HepG2 (cell line): ENCODE results near the gene RAB8A. TPM values are rescaled to one million over a fixed set of nuclear protein-coding genes. Genes with fewer than 3 reads are reported as not detected.

Experiments
- ATF7 ChIP-seq, 2 experiments: fragments of 450-650 bp in 1 of 2; sonication (generic) in 1 of 2; formaldehyde crosslinking in 1 of 2; IDR thresholded peaks; 2 replicates each; pipeline versions ENCODE4 v1.4.0 to v1.6.1; 2016 to 2020; ENCODE audit warnings: antibody characterized with exemption in 1 of 2, mild to moderate bottlenecking in 1 of 2, missing genetic modification reagents in 1 of 2
- GZF1 ChIP-seq: sonication (generic); formaldehyde crosslinking; IDR thresholded peaks from 2 replicates; pipeline ENCODE4 v1.5.1; 2020; ENCODE audit warnings: mild to moderate bottlenecking, missing genetic modification reagents
- IKZF4 ChIP-seq: sonication (generic); formaldehyde crosslinking; IDR thresholded peaks from 2 replicates; pipeline ENCODE4 v1.5.1; 2020; ENCODE audit warnings: borderline replicate concordance, mild to moderate bottlenecking, low read depth, missing genetic modification reagents; ENCODE audit errors: not compliant biosample characterization
- JARID2 ChIP-seq: sonication (generic); formaldehyde crosslinking; IDR thresholded peaks from 2 replicates; pipeline ENCODE4 v1.8.1; 2023; ENCODE audit warnings: missing genetic modification reagents, inconsistent platforms; ENCODE audit not compliant: insufficient replicate concordance
- MIXL1 ChIP-seq: IDR thresholded peaks from 2 replicates; pipeline ENCODE4 v1.6.1; 2016
- ONECUT2 ChIP-seq: sonication (generic); formaldehyde crosslinking; IDR thresholded peaks from 2 replicates; pipeline ENCODE4 v1.4.0; 2020; ENCODE audit warnings: missing genetic modification reagents
- SSRP1 ChIP-seq: IDR thresholded peaks from 2 replicates; pipeline ENCODE4 v1.6.1; 2016; ENCODE audit warnings: control low read depth
- ZNF20 ChIP-seq: sonication (generic); formaldehyde crosslinking; IDR thresholded peaks from 2 replicates; pipeline ENCODE4 v1.4.0; 2020; ENCODE audit warnings: mild to moderate bottlenecking, moderate library complexity, missing genetic modification reagents
- ZNF350 ChIP-seq: sonication (generic); formaldehyde crosslinking; IDR thresholded peaks from 2 replicates; pipeline ENCODE4 v1.4.0; 2020; ENCODE audit warnings: mild to moderate bottlenecking, low read depth, missing genetic modification reagents, borderline replicate concordance
- ZNF589 ChIP-seq: sonication (generic); formaldehyde crosslinking; conservative IDR thresholded peaks from 2 replicates; pipeline ENCODE4 v1.8.0; 2022; ENCODE audit warnings: mild to moderate bottlenecking, moderate library complexity, missing genetic modification reagents
- ZNF607 ChIP-seq: sonication (generic); formaldehyde crosslinking; IDR thresholded peaks from 2 replicates; pipeline ENCODE4 v1.5.1; 2020; ENCODE audit warnings: missing genetic modification reagents, mild to moderate bottlenecking, borderline replicate concordance
- ZNF615 ChIP-seq: sonication (generic); formaldehyde crosslinking; IDR thresholded peaks from 2 replicates; pipeline ENCODE4 v1.5.0; 2020; ENCODE audit warnings: mild to moderate bottlenecking, missing genetic modification reagents, borderline replicate concordance
- ZNF619 ChIP-seq: sonication (generic); formaldehyde crosslinking; IDR thresholded peaks from 2 replicates; pipeline ENCODE4 v1.4.0; 2020; ENCODE audit warnings: mild to moderate bottlenecking, missing genetic modification reagents
- ZNF790 ChIP-seq: sonication (generic); formaldehyde crosslinking; IDR thresholded peaks from 2 replicates; pipeline ENCODE4 v1.8.0; 2022; ENCODE audit warnings: missing genetic modification reagents, mild to moderate bottlenecking, borderline replicate concordance
- polyA plus RNA-seq, 8 experiments: library from polyadenylated mRNA; depleted of rRNA in 3 of 8; stranded (reverse) in 7 of 8; unstranded in 1 of 8; fragments of >200 nt; fragmentation: Illumina TruSeq in 4 of 8; extraction: Trizol in 4 of 8; gene quantifications; 2 replicates each; pipeline versions ENCODE4 v1.2.1 to v1.2.3, GENCODE V29; 2011 to 2016; ENCODE audit warnings: low read depth in 4 of 8, missing spikeins in 1 of 8, mixed read lengths in 1 of 8; ENCODE audit not compliant: insufficient read depth in 1 of 8
- total RNA-seq, 5 experiments: library from RNA; depleted of rRNA; stranded (reverse); fragments of >200 nt; fragmentation: Illumina TruSeq; extraction: Trizol; gene quantifications; 2 replicates each; pipeline ENCODE4 v1.2.3, GENCODE V29; 2016; ENCODE audit warnings: low read depth in 1 of 5
- TF ChIP-seq, protein P1 (sequence below): sonication (generic); formaldehyde crosslinking; IDR thresholded peaks from 2 replicates; pipeline ENCODE4 v1.4.0; 2020; ENCODE audit warnings: mild to moderate bottlenecking, missing genetic modification reagents
- TF ChIP-seq, protein P2 (sequence below): sonication (generic); formaldehyde crosslinking; IDR thresholded peaks from 2 replicates; pipeline ENCODE4 v1.5.1; 2020; ENCODE audit warnings: missing genetic modification reagents, mild to moderate bottlenecking, borderline replicate concordance
- TF ChIP-seq, protein P3 (sequence below): sonication (generic); formaldehyde crosslinking; IDR thresholded peaks from 2 replicates; pipeline ENCODE4 v1.4.0; 2020; ENCODE audit warnings: missing genetic modification reagents, mild to moderate bottlenecking, borderline replicate concordance

The RAB8A gene
- total and polyA plus RNA-seq, 2 of the 13 experiments (the other 11 are each of a cell fraction or from before 2014, with no cell fraction given): 36.7 to 45.0 TPM

DNA sequence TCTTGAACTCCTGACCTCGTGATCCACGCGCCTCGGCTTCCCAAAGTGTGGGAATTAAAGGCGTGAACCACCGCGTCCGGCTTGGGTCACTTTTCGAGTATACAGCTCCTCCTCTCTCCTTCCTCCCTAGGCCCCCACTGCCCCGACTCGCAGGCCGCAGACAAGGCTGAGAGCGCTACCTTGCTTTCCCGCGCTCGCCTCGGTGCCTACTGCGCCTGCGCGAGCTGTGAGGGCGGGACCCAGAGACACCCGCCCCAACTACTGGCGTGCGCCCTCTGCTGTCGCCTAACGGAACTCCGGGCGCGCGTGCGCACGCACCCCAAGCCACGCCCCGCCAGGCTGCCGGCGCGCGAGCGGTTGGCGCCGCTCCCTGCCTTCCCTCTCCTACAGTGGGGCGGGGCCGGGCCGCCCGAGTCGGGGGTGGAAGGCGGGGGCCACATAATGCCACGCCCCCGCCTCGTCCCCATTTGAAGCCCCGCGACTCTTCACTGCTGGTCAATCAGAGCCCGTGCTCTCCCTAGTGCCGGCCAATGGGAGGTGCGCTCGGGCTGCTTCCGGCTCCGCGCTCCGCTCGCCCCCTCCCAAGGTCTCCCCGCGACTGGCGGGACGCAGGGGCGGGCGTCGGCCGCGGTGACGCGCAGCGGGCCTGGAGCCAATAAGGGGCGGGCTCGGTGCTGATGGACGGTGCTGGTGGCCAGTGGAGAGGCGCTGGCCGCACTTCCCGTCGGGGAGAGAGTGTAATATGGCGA lies at the start of gene RAB8A (continued):
- TF ChIP-seq ZNF20 (CRISPR knock-in tag) (no peak), ATF7 (IDR thresholded peaks at IDR 0.05) (no peak), ATF7 (CRISPR knock-in tag; IDR thresholded peaks at IDR 0.05) (no peak), GZF1 (CRISPR knock-in tag) (0 out of 2 replicates have a peak, but pooled peaks have one; percentile 43), ZNF619 (CRISPR knock-in tag) (no peak; the same call in 1 of the 2 replicates), MIXL1 (CRISPR knock-in tag) (no peak; the same call in 1 of the 2 replicates), ZNF607 (CRISPR knock-in tag) (peak; percentile 74; the same call in 1 of the 2 replicates), SSRP1 (no peak), JARID2 (CRISPR knock-in tag) (no peak), IKZF4 (CRISPR knock-in tag) (no peak), ZNF790 (peak; percentile 11; the same call in 1 of the 2 replicates), ONECUT2 (CRISPR knock-in tag) (no peak), ZNF615 (CRISPR knock-in tag) (no peak), ZNF589 (CRISPR knock-in tag) (peak; percentile 41; the same call in 1 of the 2 replicates), ZNF350 (CRISPR knock-in tag) (no peak)
- TF ChIP-seq, protein P1, sequence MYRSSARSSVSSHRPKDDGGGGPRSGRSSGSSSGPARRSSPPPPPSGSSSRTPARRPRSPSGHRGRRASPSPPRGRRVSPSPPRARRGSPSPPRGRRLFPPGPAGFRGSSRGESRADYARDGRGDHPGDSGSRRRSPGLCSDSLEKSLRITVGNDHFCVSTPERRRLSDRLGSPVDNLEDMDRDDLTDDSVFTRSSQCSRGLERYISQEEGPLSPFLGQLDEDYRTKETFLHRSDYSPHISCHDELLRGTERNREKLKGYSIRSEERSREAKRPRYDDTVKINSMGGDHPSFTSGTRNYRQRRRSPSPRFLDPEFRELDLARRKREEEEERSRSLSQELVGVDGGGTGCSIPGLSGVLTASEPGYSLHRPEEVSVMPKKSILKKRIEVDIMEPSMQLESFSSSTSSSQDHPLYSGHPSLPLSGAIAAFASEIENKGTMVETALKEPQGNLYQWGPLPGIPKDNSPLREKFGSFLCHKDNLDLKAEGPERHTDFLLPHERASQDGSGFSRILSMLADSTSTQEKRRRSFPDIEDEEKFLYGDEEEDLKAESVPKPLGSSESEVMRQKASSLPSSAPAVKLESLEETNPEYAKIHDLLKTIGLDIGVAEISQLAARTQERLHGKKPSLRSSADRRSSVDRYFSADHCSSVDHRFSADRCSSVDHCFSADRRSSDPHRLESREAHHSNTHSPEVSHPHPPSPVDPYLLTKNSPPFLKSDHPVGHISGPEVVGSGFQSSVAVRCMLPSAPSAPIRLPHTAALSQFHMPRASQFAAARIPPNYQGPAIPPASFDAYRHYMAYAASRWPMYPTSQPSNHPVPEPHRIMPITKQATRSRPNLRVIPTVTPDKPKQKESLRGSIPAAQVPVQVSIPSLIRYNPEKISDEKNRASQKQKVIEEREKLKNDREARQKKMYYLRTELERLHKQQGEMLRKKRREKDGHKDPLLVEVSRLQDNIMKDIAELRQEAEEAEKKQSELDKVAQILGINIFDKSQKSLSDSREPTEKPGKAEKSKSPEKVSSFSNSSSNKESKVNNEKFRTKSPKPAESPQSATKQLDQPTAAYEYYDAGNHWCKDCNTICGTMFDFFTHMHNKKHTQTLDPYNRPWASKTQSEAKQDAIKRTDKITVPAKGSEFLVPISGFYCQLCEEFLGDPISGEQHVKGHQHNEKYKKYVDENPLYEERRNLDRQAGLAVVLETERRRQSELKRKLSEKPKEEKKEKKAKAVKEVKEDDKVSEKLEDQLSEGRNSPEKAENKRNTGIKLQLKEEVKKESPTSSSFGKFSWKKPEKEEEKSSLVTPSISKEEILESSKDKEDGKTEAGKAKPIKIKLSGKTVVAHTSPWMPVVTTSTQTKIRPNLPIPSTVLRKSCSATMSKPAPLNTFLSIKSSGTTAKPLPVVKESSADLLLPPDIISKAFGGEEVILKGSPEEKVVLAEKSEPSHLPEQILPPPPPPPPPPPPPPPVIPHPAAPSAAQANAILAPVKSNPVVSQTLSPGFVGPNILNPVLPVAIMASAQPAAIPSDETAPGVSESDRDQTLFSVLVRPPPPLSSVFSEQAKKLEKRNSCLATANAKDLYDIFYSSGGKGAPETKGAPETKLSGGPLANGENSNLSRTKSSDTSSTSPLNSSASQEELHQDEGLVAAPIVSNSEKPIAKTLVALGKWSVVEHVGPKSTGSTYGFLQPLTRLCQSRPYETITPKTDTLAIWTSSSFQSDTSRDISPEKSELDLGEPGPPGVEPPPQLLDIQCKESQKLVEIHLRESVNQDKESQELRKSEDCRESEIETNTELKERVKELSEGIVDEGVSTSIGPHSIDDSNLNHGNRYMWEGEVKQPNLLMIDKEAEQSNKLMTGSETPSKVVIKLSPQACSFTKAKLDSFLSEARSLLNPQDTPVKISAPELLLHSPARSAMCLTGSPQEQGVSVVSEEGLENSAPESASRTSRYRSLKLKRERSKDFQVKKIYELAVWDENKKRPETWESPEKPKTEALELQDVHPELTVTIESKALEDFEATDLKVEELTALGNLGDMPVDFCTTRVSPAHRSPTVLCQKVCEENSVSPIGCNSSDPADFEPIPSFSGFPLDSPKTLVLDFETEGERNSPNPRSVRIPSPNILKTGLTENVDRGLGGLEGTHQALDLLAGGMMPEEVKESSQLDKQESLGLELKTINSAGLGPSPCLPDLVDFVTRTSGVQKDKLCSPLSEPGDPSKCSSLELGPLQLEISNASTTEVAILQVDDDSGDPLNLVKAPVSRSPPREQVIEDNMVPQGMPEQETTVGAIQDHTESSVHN: no peak; the same call in 1 of the 2 replicates
- TF ChIP-seq, protein P2, sequence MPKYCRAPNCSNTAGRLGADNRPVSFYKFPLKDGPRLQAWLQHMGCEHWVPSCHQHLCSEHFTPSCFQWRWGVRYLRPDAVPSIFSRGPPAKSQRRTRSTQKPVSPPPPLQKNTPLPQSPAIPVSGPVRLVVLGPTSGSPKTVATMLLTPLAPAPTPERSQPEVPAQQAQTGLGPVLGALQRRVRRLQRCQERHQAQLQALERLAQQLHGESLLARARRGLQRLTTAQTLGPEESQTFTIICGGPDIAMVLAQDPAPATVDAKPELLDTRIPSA (CRISPR knock-in tag): peak; percentile 39; the same call in 1 of the 2 replicates
- TF ChIP-seq, protein P3, sequence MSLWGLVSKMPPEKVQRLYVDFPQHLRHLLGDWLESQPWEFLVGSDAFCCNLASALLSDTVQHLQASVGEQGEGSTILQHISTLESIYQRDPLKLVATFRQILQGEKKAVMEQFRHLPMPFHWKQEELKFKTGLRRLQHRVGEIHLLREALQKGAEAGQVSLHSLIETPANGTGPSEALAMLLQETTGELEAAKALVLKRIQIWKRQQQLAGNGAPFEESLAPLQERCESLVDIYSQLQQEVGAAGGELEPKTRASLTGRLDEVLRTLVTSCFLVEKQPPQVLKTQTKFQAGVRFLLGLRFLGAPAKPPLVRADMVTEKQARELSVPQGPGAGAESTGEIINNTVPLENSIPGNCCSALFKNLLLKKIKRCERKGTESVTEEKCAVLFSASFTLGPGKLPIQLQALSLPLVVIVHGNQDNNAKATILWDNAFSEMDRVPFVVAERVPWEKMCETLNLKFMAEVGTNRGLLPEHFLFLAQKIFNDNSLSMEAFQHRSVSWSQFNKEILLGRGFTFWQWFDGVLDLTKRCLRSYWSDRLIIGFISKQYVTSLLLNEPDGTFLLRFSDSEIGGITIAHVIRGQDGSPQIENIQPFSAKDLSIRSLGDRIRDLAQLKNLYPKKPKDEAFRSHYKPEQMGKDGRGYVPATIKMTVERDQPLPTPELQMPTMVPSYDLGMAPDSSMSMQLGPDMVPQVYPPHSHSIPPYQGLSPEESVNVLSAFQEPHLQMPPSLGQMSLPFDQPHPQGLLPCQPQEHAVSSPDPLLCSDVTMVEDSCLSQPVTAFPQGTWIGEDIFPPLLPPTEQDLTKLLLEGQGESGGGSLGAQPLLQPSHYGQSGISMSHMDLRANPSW (CRISPR knock-in tag): no peak; the same call in 1 of the 2 replicates
